ENCODE data around the gene ACRBP.

DNA sequence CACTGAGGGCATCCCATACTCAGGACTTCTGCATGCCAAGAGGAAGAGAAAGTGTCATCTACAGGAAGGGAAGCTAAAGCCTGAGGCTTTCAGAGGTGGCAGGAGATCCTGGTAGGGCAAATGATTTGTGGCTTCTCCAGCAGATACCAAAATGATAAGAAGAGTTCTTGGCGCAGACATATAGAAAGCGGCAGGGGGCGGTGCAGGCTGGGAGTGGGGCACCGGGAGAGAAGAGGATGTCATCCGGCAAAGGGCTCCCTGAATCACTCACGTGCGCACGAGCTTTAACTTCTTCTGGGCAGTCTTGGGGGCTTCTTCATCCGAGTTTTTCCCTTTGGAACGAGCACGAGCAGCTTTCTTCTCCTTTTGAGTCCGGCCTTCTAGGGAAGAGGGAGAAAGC, 5.2 kb upstream of the ACRBP start:
- TF ChIP-seq, protein P1, sequence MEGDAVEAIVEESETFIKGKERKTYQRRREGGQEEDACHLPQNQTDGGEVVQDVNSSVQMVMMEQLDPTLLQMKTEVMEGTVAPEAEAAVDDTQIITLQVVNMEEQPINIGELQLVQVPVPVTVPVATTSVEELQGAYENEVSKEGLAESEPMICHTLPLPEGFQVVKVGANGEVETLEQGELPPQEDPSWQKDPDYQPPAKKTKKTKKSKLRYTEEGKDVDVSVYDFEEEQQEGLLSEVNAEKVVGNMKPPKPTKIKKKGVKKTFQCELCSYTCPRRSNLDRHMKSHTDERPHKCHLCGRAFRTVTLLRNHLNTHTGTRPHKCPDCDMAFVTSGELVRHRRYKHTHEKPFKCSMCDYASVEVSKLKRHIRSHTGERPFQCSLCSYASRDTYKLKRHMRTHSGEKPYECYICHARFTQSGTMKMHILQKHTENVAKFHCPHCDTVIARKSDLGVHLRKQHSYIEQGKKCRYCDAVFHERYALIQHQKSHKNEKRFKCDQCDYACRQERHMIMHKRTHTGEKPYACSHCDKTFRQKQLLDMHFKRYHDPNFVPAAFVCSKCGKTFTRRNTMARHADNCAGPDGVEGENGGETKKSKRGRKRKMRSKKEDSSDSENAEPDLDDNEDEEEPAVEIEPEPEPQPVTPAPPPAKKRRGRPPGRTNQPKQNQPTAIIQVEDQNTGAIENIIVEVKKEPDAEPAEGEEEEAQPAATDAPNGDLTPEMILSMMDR (IDR thresholded peaks at IDR 0.05; ENCODE audit: insufficient read depth, low read depth, low read length) = no peak
- TF ChIP-seq EZH2 (IDR thresholded peaks at IDR 0.05; ENCODE audit: insufficient read depth, low read length) = no peak
